Measurements from ENCODE around the gene IL3RA. TPM values are rescaled to one million over a fixed set of nuclear protein-coding genes. Genes with fewer than 3 reads are reported as not detected.
A peak's percentile ranks its signal among the peaks of the same experiment; 100 is the strongest.

IL3RA gene
- total RNA-seq, 1 experiment from 2014 or later = 0.26 TPM

DNA sequence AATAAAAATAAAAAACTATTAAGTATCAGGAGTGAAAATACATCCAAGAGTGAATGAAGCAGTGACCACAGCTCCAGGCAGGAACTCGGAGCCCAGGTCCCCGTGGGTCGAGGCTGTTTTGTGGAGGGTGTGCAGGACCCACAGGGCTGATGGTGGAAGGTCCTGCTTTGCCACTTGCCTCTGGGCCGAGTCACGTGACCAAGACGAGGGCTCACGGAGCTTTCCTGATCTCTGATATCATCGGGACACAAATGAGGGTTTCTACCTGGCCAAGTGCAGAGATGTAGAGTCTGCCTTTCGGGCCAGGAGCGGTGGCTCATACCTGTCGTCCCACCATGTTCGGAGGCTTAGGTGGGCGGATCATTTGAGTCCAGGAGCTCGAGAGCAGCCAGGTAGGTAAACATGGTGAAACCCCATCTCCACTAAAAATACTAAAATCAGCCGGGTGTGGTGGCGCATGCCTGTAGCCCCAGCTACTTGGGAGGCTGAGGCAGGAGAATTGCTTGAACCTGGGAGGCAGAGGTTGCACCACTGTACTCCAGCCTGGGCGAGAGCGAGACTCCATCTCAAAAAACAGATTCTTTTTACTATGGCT lies 48.2 kb downstream of the IL3RA start:
- H3K27me3 Mint-ChIP-seq (ENCODE audit: low read depth) = no peaks in the 10 kb centered on the region
- POLR2A ChIA-PET = no interaction called here
- TF ChIP-seq JAZF1 (CRISPR knock-in tag; IDR thresholded peaks at IDR 0.05) = no peak
- no peak for TF ChIP-seq TP53 (CRISPR knock-in tag; IDR thresholded peaks at IDR 0.05)
- TF ChIP-seq, protein P1, sequence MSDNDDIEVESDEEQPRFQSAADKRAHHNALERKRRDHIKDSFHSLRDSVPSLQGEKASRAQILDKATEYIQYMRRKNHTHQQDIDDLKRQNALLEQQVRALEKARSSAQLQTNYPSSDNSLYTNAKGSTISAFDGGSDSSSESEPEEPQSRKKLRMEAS (CRISPR knock-in tag; IDR thresholded peaks at IDR 0.05) = no peak
- TF ChIP-seq, protein P2, sequence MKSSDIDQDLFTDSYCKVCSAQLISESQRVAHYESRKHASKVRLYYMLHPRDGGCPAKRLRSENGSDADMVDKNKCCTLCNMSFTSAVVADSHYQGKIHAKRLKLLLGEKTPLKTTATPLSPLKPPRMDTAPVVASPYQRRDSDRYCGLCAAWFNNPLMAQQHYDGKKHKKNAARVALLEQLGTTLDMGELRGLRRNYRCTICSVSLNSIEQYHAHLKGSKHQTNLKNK (CRISPR knock-in tag; IDR thresholded peaks at IDR 0.05) = no peak
- no peak for TF ChIP-seq TCF7 (CRISPR knock-in tag; IDR thresholded peaks at IDR 0.05; ENCODE audit: low read depth)
- no peak for TF ChIP-seq FOXP1 (CRISPR knock-in tag; IDR thresholded peaks at IDR 0.05; ENCODE audit: borderline replicate concordance)
- TF ChIP-seq FOXK1 (CRISPR knock-in tag; IDR thresholded peaks at IDR 0.05) = no peak
- no peak for TF ChIP-seq ZNF219 (CRISPR knock-in tag; IDR thresholded peaks at IDR 0.05; ENCODE audit: borderline replicate concordance)
- TF ChIP-seq, protein P3, sequence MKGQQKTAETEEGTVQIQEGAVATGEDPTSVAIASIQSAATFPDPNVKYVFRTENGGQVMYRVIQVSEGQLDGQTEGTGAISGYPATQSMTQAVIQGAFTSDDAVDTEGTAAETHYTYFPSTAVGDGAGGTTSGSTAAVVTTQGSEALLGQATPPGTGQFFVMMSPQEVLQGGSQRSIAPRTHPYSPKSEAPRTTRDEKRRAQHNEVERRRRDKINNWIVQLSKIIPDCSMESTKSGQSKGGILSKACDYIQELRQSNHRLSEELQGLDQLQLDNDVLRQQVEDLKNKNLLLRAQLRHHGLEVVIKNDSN (CRISPR knock-in tag; IDR thresholded peaks at IDR 0.05) = peak; percentile 58; the same call in 1 of the 2 replicates
- TF ChIP-seq ESRRA (CRISPR knock-in tag; IDR thresholded peaks at IDR 0.05; ENCODE audit: borderline replicate concordance) = no peak
- TF ChIP-seq, protein P4, sequence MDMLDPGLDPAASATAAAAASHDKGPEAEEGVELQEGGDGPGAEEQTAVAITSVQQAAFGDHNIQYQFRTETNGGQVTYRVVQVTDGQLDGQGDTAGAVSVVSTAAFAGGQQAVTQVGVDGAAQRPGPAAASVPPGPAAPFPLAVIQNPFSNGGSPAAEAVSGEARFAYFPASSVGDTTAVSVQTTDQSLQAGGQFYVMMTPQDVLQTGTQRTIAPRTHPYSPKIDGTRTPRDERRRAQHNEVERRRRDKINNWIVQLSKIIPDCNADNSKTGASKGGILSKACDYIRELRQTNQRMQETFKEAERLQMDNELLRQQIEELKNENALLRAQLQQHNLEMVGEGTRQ (CRISPR knock-in tag; IDR thresholded peaks at IDR 0.05) = peak; percentile 71
- TF ChIP-seq, protein P5, sequence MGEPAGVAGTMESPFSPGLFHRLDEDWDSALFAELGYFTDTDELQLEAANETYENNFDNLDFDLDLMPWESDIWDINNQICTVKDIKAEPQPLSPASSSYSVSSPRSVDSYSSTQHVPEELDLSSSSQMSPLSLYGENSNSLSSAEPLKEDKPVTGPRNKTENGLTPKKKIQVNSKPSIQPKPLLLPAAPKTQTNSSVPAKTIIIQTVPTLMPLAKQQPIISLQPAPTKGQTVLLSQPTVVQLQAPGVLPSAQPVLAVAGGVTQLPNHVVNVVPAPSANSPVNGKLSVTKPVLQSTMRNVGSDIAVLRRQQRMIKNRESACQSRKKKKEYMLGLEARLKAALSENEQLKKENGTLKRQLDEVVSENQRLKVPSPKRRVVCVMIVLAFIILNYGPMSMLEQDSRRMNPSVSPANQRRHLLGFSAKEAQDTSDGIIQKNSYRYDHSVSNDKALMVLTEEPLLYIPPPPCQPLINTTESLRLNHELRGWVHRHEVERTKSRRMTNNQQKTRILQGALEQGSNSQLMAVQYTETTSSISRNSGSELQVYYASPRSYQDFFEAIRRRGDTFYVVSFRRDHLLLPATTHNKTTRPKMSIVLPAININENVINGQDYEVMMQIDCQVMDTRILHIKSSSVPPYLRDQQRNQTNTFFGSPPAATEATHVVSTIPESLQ (CRISPR knock-in tag; IDR thresholded peaks at IDR 0.05) = no peak
- TF ChIP-seq, protein P6, sequence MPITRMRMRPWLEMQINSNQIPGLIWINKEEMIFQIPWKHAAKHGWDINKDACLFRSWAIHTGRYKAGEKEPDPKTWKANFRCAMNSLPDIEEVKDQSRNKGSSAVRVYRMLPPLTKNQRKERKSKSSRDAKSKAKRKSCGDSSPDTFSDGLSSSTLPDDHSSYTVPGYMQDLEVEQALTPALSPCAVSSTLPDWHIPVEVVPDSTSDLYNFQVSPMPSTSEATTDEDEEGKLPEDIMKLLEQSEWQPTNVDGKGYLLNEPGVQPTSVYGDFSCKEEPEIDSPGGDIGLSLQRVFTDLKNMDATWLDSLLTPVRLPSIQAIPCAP (CRISPR knock-in tag; IDR thresholded peaks at IDR 0.05) = no peak
- TF ChIP-seq, protein P7, sequence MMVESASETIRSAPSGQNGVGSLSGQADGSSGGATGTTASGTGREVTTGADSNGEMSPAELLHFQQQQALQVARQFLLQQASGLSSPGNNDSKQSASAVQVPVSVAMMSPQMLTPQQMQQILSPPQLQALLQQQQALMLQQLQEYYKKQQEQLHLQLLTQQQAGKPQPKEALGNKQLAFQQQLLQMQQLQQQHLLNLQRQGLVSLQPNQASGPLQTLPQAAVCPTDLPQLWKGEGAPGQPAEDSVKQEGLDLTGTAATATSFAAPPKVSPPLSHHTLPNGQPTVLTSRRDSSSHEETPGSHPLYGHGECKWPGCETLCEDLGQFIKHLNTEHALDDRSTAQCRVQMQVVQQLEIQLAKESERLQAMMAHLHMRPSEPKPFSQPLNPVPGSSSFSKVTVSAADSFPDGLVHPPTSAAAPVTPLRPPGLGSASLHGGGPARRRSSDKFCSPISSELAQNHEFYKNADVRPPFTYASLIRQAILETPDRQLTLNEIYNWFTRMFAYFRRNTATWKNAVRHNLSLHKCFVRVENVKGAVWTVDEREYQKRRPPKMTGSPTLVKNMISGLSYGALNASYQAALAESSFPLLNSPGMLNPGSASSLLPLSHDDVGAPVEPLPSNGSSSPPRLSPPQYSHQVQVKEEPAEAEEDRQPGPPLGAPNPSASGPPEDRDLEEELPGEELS (CRISPR knock-in tag; IDR thresholded peaks at IDR 0.05) = no peak
- TF ChIP-seq, protein P8, sequence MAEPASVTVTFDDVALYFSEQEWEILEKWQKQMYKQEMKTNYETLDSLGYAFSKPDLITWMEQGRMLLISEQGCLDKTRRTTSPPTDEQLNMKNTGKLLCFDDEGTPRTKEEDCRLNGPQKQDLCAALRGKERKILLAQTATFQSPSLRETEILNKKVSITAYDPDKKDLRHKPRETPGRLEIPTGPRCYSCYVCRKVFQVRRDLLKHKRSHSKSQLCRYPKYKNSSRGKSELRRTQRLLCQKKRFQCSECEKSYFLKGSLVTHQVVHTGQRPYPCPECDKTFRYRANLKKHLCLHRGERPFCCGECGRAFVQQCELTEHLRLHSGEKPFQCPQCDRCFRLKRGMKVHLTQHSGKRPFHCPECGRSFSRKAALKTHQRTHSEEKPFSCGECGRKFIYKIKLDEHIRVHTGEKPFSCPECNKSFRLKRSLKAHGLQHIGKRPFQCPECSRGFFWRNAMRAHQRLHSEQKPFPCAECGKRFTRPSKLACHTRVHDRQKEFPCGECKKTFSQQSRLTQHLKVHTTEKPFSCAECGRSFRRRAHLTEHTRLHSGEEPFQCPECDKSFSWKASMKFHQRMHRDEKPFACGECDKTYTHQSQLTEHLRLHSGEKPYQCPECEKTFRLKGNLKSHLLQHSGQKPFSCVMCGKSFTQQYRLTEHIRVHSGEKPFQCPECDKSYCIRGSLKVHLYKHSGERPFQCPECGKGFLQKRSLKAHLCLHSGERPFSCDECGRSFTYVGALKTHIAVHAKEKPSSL (CRISPR knock-in tag; conservative IDR thresholded peaks at IDR 0.05) = no peak
- TF ChIP-seq, protein P9, sequence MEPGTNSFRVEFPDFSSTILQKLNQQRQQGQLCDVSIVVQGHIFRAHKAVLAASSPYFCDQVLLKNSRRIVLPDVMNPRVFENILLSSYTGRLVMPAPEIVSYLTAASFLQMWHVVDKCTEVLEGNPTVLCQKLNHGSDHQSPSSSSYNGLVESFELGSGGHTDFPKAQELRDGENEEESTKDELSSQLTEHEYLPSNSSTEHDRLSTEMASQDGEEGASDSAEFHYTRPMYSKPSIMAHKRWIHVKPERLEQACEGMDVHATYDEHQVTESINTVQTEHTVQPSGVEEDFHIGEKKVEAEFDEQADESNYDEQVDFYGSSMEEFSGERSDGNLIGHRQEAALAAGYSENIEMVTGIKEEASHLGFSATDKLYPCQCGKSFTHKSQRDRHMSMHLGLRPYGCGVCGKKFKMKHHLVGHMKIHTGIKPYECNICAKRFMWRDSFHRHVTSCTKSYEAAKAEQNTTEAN (CRISPR knock-in tag; IDR thresholded peaks at IDR 0.05) = no peak
- H3K27ac Mint-ChIP-seq = peak overlapping the region; percentile 6; the same call in 1 of the 2 replicates
- no peak overlapping the region for H3K4me3 Mint-ChIP-seq
- CTCF ChIA-PET = no interaction called here
- peaks cover 57% of the 10 kb centered on the region for H3K36me3 Mint-ChIP-seq
- no peaks in the 10 kb centered on the region for H3K9me3 Mint-ChIP-seq
- H3K4me1 Mint-ChIP-seq = peaks cover 27% of the 10 kb centered on the region
- DNase-seq (ENCODE audit: low spot score) (peak; percentile 11), ATAC-seq (no peak)
